Neuronal stem cell (in vitro differentiated cells): ENCODE results near the gene SEPSECS.

ENCODE experiments used
- DNase-seq: peaks from one replicate; pipeline ENCODE4 v3.0.0-alpha.2; 2013; ENCODE audit warnings: low spot score
- H2AFZ ChIP-seq: one replicate; pipeline ENCODE4 v1.6.1; 2013; ENCODE audit warnings: mild to moderate bottlenecking, low read length, inconsistent platforms
- H2AK5ac ChIP-seq: 2 replicates; pipeline ENCODE4 v1.6.1; 2013; ENCODE audit warnings: low read depth, mild to moderate bottlenecking, inconsistent platforms, low read length, moderate library complexity, mixed read lengths
- H2BK120ac ChIP-seq: 2 replicates; pipeline ENCODE4 v1.6.1; 2013; ENCODE audit warnings: low read depth, mild to moderate bottlenecking, inconsistent platforms, low read length, moderate library complexity, mixed read lengths
- H2BK12ac ChIP-seq: one replicate; pipeline ENCODE4 v1.6.1; 2013; ENCODE audit warnings: low read length, inconsistent platforms
- H2BK15ac ChIP-seq: 2 replicates; pipeline ENCODE4 v1.6.1; 2013; ENCODE audit warnings: mild to moderate bottlenecking, low read length, inconsistent platforms, mixed read lengths
- H2BK5ac ChIP-seq: one replicate; pipeline ENCODE4 v1.6.1; 2013; ENCODE audit warnings: inconsistent platforms, mild to moderate bottlenecking, low read length, moderate library complexity
- H3K14ac ChIP-seq: one replicate; pipeline ENCODE4 v1.6.1; 2013; ENCODE audit warnings: low read length, inconsistent platforms
- H3K18ac ChIP-seq: 2 replicates; pipeline ENCODE4 v1.6.1; 2013; ENCODE audit warnings: low read length, inconsistent platforms
- H3K23ac ChIP-seq: 2 replicates; pipeline ENCODE4 v1.6.1; 2013; ENCODE audit warnings: low read depth, mild to moderate bottlenecking, mixed read lengths, low read length, inconsistent platforms; ENCODE audit not compliant: poor library complexity
- H3K27ac ChIP-seq: replicated peaks from 3 replicates; pipeline ENCODE4 v1.5.1; 2013; ENCODE audit warnings: low read length, inconsistent platforms
- H3K27me3 ChIP-seq, 3 experiments: 2 replicates each; pipeline ENCODE4 v1.6.1; 2013; ENCODE audit warnings: low read length in 3 of 3, mild to moderate bottlenecking in 2 of 3, inconsistent platforms in 1 of 3, low read depth in 1 of 3, mixed read lengths in 1 of 3, moderate library complexity in 1 of 3; ENCODE audit not compliant: control insufficient read depth in 3 of 3, insufficient read depth in 3 of 3
- H3K36me3 ChIP-seq, 2 donors: replicated peaks in 1 of 2; 2 replicates each; pipeline ENCODE4 v1.6.1; 2013; ENCODE audit warnings: low read length in 2 of 2; ENCODE audit not compliant: control insufficient read depth in 2 of 2, insufficient read depth in 2 of 2
- H3K4ac ChIP-seq: 2 replicates; pipeline ENCODE4 v1.6.1; 2013; ENCODE audit warnings: inconsistent platforms, mild to moderate bottlenecking, low read length, moderate library complexity
- H3K4me1 ChIP-seq, 2 donors: 1 replicate in 1 of 2; 2 replicates in 1 of 2; pipeline ENCODE4 v1.6.1; 2013; ENCODE audit warnings: low read length in 2 of 2, low read depth in 1 of 2; ENCODE audit not compliant: control insufficient read depth in 2 of 2, insufficient read depth in 1 of 2
- H3K4me2 ChIP-seq: one replicate; pipeline ENCODE4 v1.6.1; 2013; ENCODE audit warnings: mild to moderate bottlenecking, low read length, inconsistent platforms; ENCODE audit not compliant: insufficient read depth, poor library complexity, severe bottlenecking
- H3K4me3 ChIP-seq, 2 donors: 2 replicates each; pipeline ENCODE4 v1.5.1; 2013; ENCODE audit warnings: low read length in 2 of 2, mild to moderate bottlenecking in 2 of 2, inconsistent platforms in 1 of 2, moderate library complexity in 1 of 2
- H3K79me1 ChIP-seq: one replicate; pipeline ENCODE4 v1.6.1; 2013; ENCODE audit warnings: low read depth, mild to moderate bottlenecking, inconsistent platforms, low read length, moderate library complexity
- H3K9ac ChIP-seq: one replicate; pipeline ENCODE4 v1.6.1; 2013; ENCODE audit warnings: mild to moderate bottlenecking, low read depth, low read length, inconsistent platforms; ENCODE audit not compliant: poor library complexity
- H3K9me3 ChIP-seq, 2 donors: replicated peaks in 1 of 2; 2 replicates each; pipeline versions ENCODE3 to v1.6.1; 2013; ENCODE audit warnings: low read length in 2 of 2, mild to moderate bottlenecking in 2 of 2, inconsistent platforms in 1 of 2, low read depth in 1 of 2, mixed read lengths in 1 of 2, moderate library complexity in 1 of 2; ENCODE audit not compliant: control insufficient read depth in 2 of 2, insufficient read depth in 1 of 2
- H4K8ac ChIP-seq: one replicate; pipeline ENCODE4 v1.6.1; 2013; ENCODE audit warnings: low read depth, mild to moderate bottlenecking, inconsistent platforms, low read length, moderate library complexity
- H4K91ac ChIP-seq: one replicate; pipeline ENCODE4 v1.6.1; 2013; ENCODE audit warnings: low read length, low read depth, mild to moderate bottlenecking, inconsistent platforms; ENCODE audit not compliant: poor library complexity
- WGBS, 2 donors: extraction: QIAGEN DNeasy Blood & Tissue Kit; methylation state at CpG; one replicate each; pipeline ENCODE4 v1.1.7; 2013; ENCODE audit warnings: missing lambda C conversion rate in 2 of 2, mixed read lengths in 1 of 2; ENCODE audit not compliant: insufficient read length in 2 of 2, insufficient replicate concordance in 1 of 2; ENCODE audit errors: extremely low coverage in 2 of 2; 5-methylcytosine and 5-hydroxymethylcytosine counted together

SEPSECS gene

DNA sequence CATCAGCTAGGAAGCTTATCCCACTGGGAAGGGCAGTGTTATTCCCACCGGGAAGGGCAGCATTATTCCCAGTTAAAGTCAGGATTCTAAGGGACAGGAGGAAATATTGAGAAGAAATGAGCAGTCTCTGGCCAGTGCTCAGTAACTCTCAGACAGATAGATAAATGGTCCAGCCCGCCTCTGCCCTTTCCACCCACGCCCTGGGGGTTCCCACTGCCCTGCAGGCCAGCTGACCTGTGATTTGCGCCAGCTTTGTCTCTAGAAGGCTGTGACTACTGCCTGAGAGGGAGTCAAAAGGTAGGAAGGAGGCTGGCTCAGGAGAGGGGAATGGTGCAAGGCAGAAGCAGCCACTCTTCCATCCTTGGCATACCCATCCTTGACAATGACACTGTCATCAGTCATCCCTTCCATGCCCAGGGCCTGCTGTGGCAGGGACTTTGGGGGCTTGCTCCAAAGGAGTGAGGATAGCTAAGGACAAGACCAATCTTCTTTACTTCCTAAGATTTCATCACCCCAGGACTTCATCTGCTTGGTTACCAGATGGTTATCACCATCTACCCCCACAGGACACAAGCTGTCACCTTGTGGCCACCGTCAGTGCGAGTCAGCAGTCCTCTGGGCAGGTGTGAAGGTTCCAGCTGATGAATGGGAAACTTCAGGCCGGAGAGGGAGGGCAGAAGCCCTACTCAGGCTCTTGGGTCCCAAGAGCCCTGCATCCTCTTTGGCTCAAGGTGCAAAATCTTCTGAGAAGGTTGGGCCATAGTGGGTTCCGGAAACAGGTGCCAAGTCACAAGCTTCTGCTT lies 49.5 kb downstream of the SEPSECS start:
- Histone ChIP-seq H3K9me3 (no peaks in the 10 kb centered on the region), H2BK120ac (peak overlapping the region; percentile 4), H3K4me1 (peaks cover 2 to 5% of the 10 kb centered on the region in 2 donors), H3K79me1 (no peaks in the 10 kb centered on the region), H3K36me3 (no peaks in the 10 kb centered on the region), H2BK15ac (no peak overlapping the region), H2BK12ac (no peak overlapping the region), H4K91ac (no peak overlapping the region), H3K23ac (no peak overlapping the region), H4K8ac (no peak overlapping the region), H3K4ac (no peak overlapping the region), H3K18ac (peak overlapping the region; percentile 20), H2AK5ac (no peak overlapping the region), H3K9ac (no peak overlapping the region), H3K14ac (no peak overlapping the region), H3K27me3 (no peaks in the 10 kb centered on the region), H2BK5ac (no peak overlapping the region), H2AFZ (no peak overlapping the region), H3K27ac (no peak overlapping the region), H3K4me3 (no peak overlapping the region), H3K4me2 (no peak overlapping the region)
- WGBS, 2 donors: no CpG with 5 or more reads among the region's 8 CpGs
- DNase-seq: no peak

DNA sequence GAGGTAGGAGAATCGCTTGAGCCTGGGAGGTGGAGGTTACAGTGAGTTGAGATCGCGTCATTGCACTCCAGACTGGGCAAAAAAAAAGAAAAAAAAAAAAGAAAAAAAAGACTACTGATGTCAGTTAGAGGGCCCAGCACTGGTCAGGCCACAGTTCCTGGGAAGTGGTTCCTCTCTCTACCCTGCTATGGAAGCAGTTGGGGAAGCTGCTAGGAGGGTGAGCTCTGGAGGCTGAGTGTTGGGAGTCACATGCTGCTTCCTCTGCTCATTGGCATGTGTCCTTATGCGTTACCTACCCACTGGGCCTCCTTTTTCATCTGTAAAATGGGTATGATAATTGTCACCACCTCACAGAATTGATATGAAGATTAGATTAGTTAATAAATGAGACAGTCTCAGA lies 50.7 kb downstream of the SEPSECS start:
- Histone ChIP-seq H2BK12ac (no peak overlapping the region), H3K4me2 (no peak overlapping the region), H3K4me1 (peaks cover 2 to 5% of the 10 kb centered on the region in 2 donors), H3K79me1 (no peaks in the 10 kb centered on the region), H2BK5ac (no peak overlapping the region), H3K27me3 (no peaks in the 10 kb centered on the region), H2AK5ac (no peak overlapping the region), H2BK120ac (no peak overlapping the region), H3K9me3 (no peaks in the 10 kb centered on the region), H2BK15ac (no peak overlapping the region), H3K4ac (no peak overlapping the region), H2AFZ (no peak overlapping the region), H3K27ac (no peak overlapping the region), H3K23ac (no peak overlapping the region), H3K9ac (no peak overlapping the region), H3K14ac (no peak overlapping the region), H3K18ac (no peak overlapping the region), H3K4me3 (no peak overlapping the region), H4K8ac (no peak overlapping the region), H3K36me3 (no peaks in the 10 kb centered on the region), H4K91ac (no peak overlapping the region)
- DNase-seq: no peak
- no CpG with 5 or more reads among the region's 4 CpGs for WGBS, 2 donors

DNA sequence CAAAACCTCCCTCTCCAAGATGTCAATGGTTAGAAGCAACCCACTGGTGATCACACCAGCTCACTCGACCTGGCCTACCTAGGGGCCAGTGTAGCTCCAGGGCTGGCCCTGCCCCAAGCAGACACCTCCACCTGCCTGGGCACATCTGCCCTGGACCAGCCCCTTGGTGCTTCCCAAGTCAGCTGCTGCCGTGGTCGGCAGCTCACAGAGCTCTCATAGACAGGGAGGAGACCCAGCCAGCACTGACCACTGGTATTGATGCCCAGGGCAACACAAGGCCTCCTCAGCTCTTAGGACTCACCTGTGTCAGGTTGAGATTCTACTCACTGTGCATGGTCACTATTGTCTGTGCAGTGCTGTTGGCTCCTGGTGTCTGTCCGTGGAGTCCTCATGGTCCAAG lies 51.7 kb downstream of the SEPSECS start:
- no peak overlapping the region for H3K4me3 ChIP-seq
- H3K9me3 ChIP-seq: no peaks in the 10 kb centered on the region
- no peak overlapping the region for H2BK12ac ChIP-seq
- WGBS, 2 donors: no CpG with 5 or more reads among the region's 4 CpGs
- no peak overlapping the region for H4K91ac ChIP-seq
- H2BK5ac ChIP-seq: no peak overlapping the region
- no peak overlapping the region for H3K27ac ChIP-seq
- H2BK15ac ChIP-seq: no peak overlapping the region
- no peak for DNase-seq
- H2AFZ ChIP-seq: no peak overlapping the region
- no peaks in the 10 kb centered on the region for H3K27me3 ChIP-seq
- H3K14ac ChIP-seq: no peak overlapping the region
- no peak overlapping the region for H4K8ac ChIP-seq
- no peak overlapping the region for H3K4me2 ChIP-seq
- peaks cover 0 to 5% of the 10 kb centered on the region in 2 donors for H3K4me1 ChIP-seq
- H3K36me3 ChIP-seq: no peaks in the 10 kb centered on the region
- no peak overlapping the region for H3K4ac ChIP-seq
- no peak overlapping the region for H2AK5ac ChIP-seq
- no peak overlapping the region for H3K18ac ChIP-seq
- no peak overlapping the region for H3K9ac ChIP-seq
- H3K79me1 ChIP-seq: no peaks in the 10 kb centered on the region
- H3K23ac ChIP-seq: no peak overlapping the region
- no peak overlapping the region for H2BK120ac ChIP-seq

- H3K23ac ChIP-seq: no peak overlapping the region
- H3K27ac ChIP-seq: no peak overlapping the region
- DNase-seq: no peak
- H2AK5ac ChIP-seq: no peak overlapping the region
- H3K79me1 ChIP-seq: no peaks in the 10 kb centered on the region
- H3K4me2 ChIP-seq: no peak overlapping the region
- H3K36me3 ChIP-seq: no peaks in the 10 kb centered on the region
- H3K14ac ChIP-seq: no peak overlapping the region
- no peak overlapping the region for H4K91ac ChIP-seq
- H4K8ac ChIP-seq: no peak overlapping the region
- no peak overlapping the region for H3K4me3 ChIP-seq
- peaks cover 2 to 3% of the 10 kb centered on the region in 2 donors for H3K4me1 ChIP-seq
- H3K18ac ChIP-seq: no peak overlapping the region
- no peak overlapping the region for H2BK120ac ChIP-seq
- H3K9ac ChIP-seq: no peak overlapping the region
- no peak overlapping the region for H2BK5ac ChIP-seq
- H3K27me3 ChIP-seq: no peaks in the 10 kb centered on the region
- no peaks in the 10 kb centered on the region for H3K9me3 ChIP-seq
- peak overlapping the region; percentile 61 for H2AFZ ChIP-seq
- H2BK15ac ChIP-seq: no peak overlapping the region
- H3K4ac ChIP-seq: no peak overlapping the region
- no CpG with 5 or more reads among the region's 6 CpGs for WGBS, 2 donors
- no peak overlapping the region for H2BK12ac ChIP-seq
Measured at GRCh38 chr4:25107827-25108516, 52.3 kb downstream of the SEPSECS start.
